HepG2 (cell line): Measurements from ENCODE around the gene B3GALNT2. TPM values are rescaled to one million over a fixed set of nuclear protein-coding genes. Genes with fewer than 3 reads are reported as not detected.
A peak's percentile ranks its signal among the peaks of the same experiment; 100 is the strongest.

Experiments used
- CHD4 ChIP-seq: fragments of 200-600 bp; sonication (generic); IDR thresholded peaks from 2 replicates; pipeline ENCODE4 v1.7.0; 2017; ENCODE audit warnings: mild to moderate bottlenecking, low read length, borderline replicate concordance
- CREM ChIP-seq, 2 experiments: sonication (generic) in 1 of 2; formaldehyde crosslinking in 1 of 2; IDR thresholded peaks; 2 replicates each; pipeline versions ENCODE4 v1.4.0 to v1.6.1; 2016 to 2020; ENCODE audit warnings: antibody characterized with exemption in 1 of 2, mild to moderate bottlenecking in 1 of 2, missing genetic modification reagents in 1 of 2
- HDAC2 ChIP-seq: sonication (generic); formaldehyde crosslinking; IDR thresholded peaks from 2 replicates; pipeline ENCODE4 v1.4.0; 2020; ENCODE audit warnings: missing genetic modification reagents
- MTF1 ChIP-seq: sonication (generic); formaldehyde crosslinking; IDR thresholded peaks from 2 replicates; pipeline ENCODE4 v1.5.0; 2020; ENCODE audit warnings: missing genetic modification reagents
- NCOA2 ChIP-seq: sonication (generic); formaldehyde crosslinking; IDR thresholded peaks from 2 replicates; pipeline ENCODE4 v1.8.0; 2022; ENCODE audit warnings: inconsistent platforms
- POLR2G ChIP-seq: fragments of 200-400 bp; formaldehyde crosslinking; IDR thresholded peaks from 2 replicates; pipeline ENCODE4 v1.6.1; 2018; ENCODE audit warnings: mild to moderate bottlenecking, low read depth, low read length, moderate library complexity
- RFX1 ChIP-seq: fragments of 450-650 bp; IDR thresholded peaks from 2 replicates; pipeline ENCODE4 v1.6.1; 2017
- SMAD9 ChIP-seq: sonication (generic); formaldehyde crosslinking; IDR thresholded peaks from 2 replicates; pipeline ENCODE4 v1.5.1; 2020; ENCODE audit warnings: mild to moderate bottlenecking, missing genetic modification reagents
- SRY ChIP-seq: sonication (generic); formaldehyde crosslinking; IDR thresholded peaks from 2 replicates; pipeline ENCODE4 v1.8.0; 2022; ENCODE audit warnings: mild to moderate bottlenecking, missing genetic modification reagents
- ZBTB8A ChIP-seq: sonication (generic); formaldehyde crosslinking; IDR thresholded peaks from 2 replicates; pipeline ENCODE4 v1.4.0; 2020; ENCODE audit warnings: mild to moderate bottlenecking, low read depth, missing genetic modification reagents, borderline replicate concordance
- ZNF10 ChIP-seq: sonication (generic); formaldehyde crosslinking; IDR thresholded peaks from 2 replicates; pipeline ENCODE4 v1.4.0; 2020; ENCODE audit warnings: mild to moderate bottlenecking, low read depth, missing genetic modification reagents, borderline replicate concordance
- ZNF282 ChIP-seq: fragments of 450-650 bp; IDR thresholded peaks from 2 replicates; pipeline ENCODE4 v1.6.1; 2018; ENCODE audit not compliant: partially characterized antibody
- ZNF7 ChIP-seq: IDR thresholded peaks from 2 replicates; pipeline ENCODE4 v1.6.1; 2016; ENCODE audit warnings: missing biosample characterization, missing genetic modification reagents
- ZNF720 ChIP-seq: sonication (generic); formaldehyde crosslinking; IDR thresholded peaks from 2 replicates; pipeline ENCODE4 v1.4.0; 2020; ENCODE audit warnings: missing genetic modification reagents
- polyA plus RNA-seq, 8 experiments: library from polyadenylated mRNA; depleted of rRNA in 3 of 8; stranded (reverse) in 7 of 8; unstranded in 1 of 8; fragments of >200 nt; fragmentation: Illumina TruSeq in 4 of 8; extraction: Trizol in 4 of 8; gene quantifications; 2 replicates each; pipeline versions ENCODE4 v1.2.1 to v1.2.3, GENCODE V29; 2011 to 2016; ENCODE audit warnings: low read depth in 4 of 8, missing spikeins in 1 of 8, mixed read lengths in 1 of 8; ENCODE audit not compliant: insufficient read depth in 1 of 8
- total RNA-seq, 5 experiments: library from RNA; depleted of rRNA; stranded (reverse); fragments of >200 nt; fragmentation: Illumina TruSeq; extraction: Trizol; gene quantifications; 2 replicates each; pipeline ENCODE4 v1.2.3, GENCODE V29; 2016; ENCODE audit warnings: low read depth in 1 of 5
- TF ChIP-seq, protein P1 (sequence below): sonication (generic); formaldehyde crosslinking; IDR thresholded peaks from 2 replicates; pipeline ENCODE4 v1.5.1; 2020; ENCODE audit warnings: missing genetic modification reagents, mild to moderate bottlenecking, borderline replicate concordance
- TF ChIP-seq, protein P2 (sequence below): IDR thresholded peaks from 2 replicates; pipeline ENCODE4 v1.6.1; 2012; ENCODE audit warnings: inconsistent platforms
- TF ChIP-seq, protein P3 (sequence below): sonication (generic); formaldehyde crosslinking; IDR thresholded peaks from 2 replicates; pipeline ENCODE4 v1.5.0; 2020; ENCODE audit warnings: mild to moderate bottlenecking, low read depth, missing genetic modification reagents, borderline replicate concordance
- TF ChIP-seq, protein P4 (sequence below): IDR thresholded peaks from 2 replicates; pipeline ENCODE4 v1.4.0; 2020; ENCODE audit warnings: mild to moderate bottlenecking, missing genetic modification reagents
- TF ChIP-seq, protein P5 (sequence below): sonication (generic); formaldehyde crosslinking; IDR thresholded peaks from 2 replicates; pipeline ENCODE4 v1.9.0; 2021; ENCODE audit warnings: missing genetic modification reagents, borderline replicate concordance
- TF ChIP-seq, protein P6 (sequence below): sonication (generic); formaldehyde crosslinking; IDR thresholded peaks from 2 replicates; pipeline ENCODE4 v1.8.0; 2022; ENCODE audit warnings: mild to moderate bottlenecking, missing genetic modification reagents, moderate library complexity

Gene B3GALNT2
- total and polyA plus RNA-seq, 2 of the 13 experiments (the other 11 are each of a cell fraction or from before 2014, with no cell fraction given), result 16.5 to 28.9 TPM

DNA sequence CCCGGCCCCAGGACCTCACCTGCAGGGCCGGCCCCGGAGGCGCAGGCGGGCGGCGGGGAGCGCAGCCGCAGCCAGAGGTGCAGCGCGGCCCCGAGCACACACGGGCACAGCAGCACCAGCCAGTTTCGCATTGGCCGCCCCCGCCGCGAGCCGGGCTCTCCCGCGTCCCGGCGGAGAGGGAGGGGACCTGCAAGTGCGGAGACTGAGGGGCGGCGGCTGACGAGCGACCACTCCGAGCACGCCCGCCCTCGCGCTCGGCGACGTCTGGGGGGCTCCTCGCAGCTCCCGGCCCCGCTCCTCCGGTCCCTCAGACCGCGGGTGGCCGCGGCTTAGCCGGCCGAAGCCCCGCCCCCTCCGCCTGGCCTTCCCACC, at the start of gene B3GALNT2 (continued):
- TF ChIP-seq, protein P1, sequence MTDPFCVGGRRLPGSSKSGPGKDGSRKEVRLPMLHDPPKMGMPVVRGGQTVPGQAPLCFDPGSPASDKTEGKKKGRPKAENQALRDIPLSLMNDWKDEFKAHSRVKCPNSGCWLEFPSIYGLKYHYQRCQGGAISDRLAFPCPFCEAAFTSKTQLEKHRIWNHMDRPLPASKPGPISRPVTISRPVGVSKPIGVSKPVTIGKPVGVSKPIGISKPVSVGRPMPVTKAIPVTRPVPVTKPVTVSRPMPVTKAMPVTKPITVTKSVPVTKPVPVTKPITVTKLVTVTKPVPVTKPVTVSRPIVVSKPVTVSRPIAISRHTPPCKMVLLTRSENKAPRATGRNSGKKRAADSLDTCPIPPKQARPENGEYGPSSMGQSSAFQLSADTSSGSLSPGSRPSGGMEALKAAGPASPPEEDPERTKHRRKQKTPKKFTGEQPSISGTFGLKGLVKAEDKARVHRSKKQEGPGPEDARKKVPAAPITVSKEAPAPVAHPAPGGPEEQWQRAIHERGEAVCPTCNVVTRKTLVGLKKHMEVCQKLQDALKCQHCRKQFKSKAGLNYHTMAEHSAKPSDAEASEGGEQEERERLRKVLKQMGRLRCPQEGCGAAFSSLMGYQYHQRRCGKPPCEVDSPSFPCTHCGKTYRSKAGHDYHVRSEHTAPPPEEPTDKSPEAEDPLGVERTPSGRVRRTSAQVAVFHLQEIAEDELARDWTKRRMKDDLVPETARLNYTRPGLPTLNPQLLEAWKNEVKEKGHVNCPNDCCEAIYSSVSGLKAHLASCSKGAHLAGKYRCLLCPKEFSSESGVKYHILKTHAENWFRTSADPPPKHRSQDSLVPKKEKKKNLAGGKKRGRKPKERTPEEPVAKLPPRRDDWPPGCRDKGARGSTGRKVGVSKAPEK (CRISPR knock-in tag), result no peak
- TF ChIP-seq NCOA2 (no peak), RFX1 (no peak), ZNF720 (CRISPR knock-in tag) (no peak), ZNF7 (no peak), CHD4 (no peak), POLR2G (peak; percentile 61; the same call in 1 of the 2 replicates), MTF1 (CRISPR knock-in tag) (no peak), SRY (CRISPR knock-in tag) (no peak; the same call in 1 of the 2 replicates), ZNF10 (CRISPR knock-in tag) (no peak), ZBTB8A (CRISPR knock-in tag) (peak; percentile 90; the same call in 1 of the 2 replicates), CREM (IDR thresholded peaks at IDR 0.05) (no peak), CREM (CRISPR knock-in tag; IDR thresholded peaks at IDR 0.05) (no peak), HDAC2 (CRISPR knock-in tag) (no peak), SMAD9 (CRISPR knock-in tag) (no peak), ZNF282 (no peak)
- TF ChIP-seq, protein P2, sequence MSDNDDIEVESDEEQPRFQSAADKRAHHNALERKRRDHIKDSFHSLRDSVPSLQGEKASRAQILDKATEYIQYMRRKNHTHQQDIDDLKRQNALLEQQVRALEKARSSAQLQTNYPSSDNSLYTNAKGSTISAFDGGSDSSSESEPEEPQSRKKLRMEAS, result no peak
- TF ChIP-seq, protein P3, sequence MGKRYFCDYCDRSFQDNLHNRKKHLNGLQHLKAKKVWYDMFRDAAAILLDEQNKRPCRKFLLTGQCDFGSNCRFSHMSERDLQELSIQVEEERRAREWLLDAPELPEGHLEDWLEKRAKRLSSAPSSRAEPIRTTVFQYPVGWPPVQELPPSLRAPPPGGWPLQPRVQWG (CRISPR knock-in tag), result no peak
- TF ChIP-seq, protein P4, sequence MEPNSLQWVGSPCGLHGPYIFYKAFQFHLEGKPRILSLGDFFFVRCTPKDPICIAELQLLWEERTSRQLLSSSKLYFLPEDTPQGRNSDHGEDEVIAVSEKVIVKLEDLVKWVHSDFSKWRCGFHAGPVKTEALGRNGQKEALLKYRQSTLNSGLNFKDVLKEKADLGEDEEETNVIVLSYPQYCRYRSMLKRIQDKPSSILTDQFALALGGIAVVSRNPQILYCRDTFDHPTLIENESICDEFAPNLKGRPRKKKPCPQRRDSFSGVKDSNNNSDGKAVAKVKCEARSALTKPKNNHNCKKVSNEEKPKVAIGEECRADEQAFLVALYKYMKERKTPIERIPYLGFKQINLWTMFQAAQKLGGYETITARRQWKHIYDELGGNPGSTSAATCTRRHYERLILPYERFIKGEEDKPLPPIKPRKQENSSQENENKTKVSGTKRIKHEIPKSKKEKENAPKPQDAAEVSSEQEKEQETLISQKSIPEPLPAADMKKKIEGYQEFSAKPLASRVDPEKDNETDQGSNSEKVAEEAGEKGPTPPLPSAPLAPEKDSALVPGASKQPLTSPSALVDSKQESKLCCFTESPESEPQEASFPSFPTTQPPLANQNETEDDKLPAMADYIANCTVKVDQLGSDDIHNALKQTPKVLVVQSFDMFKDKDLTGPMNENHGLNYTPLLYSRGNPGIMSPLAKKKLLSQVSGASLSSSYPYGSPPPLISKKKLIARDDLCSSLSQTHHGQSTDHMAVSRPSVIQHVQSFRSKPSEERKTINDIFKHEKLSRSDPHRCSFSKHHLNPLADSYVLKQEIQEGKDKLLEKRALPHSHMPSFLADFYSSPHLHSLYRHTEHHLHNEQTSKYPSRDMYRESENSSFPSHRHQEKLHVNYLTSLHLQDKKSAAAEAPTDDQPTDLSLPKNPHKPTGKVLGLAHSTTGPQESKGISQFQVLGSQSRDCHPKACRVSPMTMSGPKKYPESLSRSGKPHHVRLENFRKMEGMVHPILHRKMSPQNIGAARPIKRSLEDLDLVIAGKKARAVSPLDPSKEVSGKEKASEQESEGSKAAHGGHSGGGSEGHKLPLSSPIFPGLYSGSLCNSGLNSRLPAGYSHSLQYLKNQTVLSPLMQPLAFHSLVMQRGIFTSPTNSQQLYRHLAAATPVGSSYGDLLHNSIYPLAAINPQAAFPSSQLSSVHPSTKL (CRISPR knock-in tag), result no peak
- TF ChIP-seq, protein P5, sequence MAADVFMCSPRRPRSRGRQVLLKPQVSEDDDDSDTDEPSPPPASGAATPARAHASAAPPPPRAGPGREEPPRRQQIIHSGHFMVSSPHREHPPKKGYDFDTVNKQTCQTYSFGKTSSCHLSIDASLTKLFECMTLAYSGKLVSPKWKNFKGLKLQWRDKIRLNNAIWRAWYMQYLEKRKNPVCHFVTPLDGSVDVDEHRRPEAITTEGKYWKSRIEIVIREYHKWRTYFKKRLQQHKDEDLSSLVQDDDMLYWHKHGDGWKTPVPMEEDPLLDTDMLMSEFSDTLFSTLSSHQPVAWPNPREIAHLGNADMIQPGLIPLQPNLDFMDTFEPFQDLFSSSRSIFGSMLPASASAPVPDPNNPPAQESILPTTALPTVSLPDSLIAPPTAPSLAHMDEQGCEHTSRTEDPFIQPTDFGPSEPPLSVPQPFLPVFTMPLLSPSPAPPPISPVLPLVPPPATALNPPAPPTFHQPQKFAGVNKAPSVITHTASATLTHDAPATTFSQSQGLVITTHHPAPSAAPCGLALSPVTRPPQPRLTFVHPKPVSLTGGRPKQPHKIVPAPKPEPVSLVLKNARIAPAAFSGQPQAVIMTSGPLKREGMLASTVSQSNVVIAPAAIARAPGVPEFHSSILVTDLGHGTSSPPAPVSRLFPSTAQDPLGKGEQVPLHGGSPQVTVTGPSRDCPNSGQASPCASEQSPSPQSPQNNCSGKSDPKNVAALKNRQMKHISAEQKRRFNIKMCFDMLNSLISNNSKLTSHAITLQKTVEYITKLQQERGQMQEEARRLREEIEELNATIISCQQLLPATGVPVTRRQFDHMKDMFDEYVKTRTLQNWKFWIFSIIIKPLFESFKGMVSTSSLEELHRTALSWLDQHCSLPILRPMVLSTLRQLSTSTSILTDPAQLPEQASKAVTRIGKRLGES (CRISPR knock-in tag), result no peak
- TF ChIP-seq, protein P6, sequence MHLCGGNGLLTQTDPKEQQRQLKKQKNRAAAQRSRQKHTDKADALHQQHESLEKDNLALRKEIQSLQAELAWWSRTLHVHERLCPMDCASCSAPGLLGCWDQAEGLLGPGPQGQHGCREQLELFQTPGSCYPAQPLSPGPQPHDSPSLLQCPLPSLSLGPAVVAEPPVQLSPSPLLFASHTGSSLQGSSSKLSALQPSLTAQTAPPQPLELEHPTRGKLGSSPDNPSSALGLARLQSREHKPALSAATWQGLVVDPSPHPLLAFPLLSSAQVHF (CRISPR knock-in tag), result peak; percentile 73; the same call in 1 of the 2 replicates
